ENCODE results near the gene POU2F1. TPM values are rescaled to one million over a fixed set of nuclear protein-coding genes. Genes with fewer than 3 reads are reported as not detected.

The POU2F1 gene
- total and polyA plus RNA-seq, 8 donors, result 1.2 to 36.2 (median 7.7) TPM

- Histone ChIP-seq H3K27me3 (no peaks in the 10 kb centered on the region), H3K4me3 (no peak overlapping the region), H3K36me3 (no peaks in the 10 kb centered on the region), H3K9me3 (no peaks in the 10 kb centered on the region), H3K4me1 (no peaks in the 10 kb centered on the region), H3K27ac (no peak overlapping the region)
- no peak for DNase-seq
- 79 to 89% (median 86%) methylated on average over 11 to 14 of the region's 14 CpGs for WGBS, 5 donors
- TF ChIP-seq POLR2A (IDR thresholded peaks at IDR 0.05), result no peak
- no peak for TF ChIP-seq EP300 (IDR thresholded peaks at IDR 0.05)
- no peak for TF ChIP-seq POLR2AphosphoS5 (IDR thresholded peaks at IDR 0.05)
- TF ChIP-seq CTCF (IDR thresholded peaks at IDR 0.05), result no peak
- intact Hi-C loops (cut with DNase I; ENCODE audit: low total_unique reads), result loop anchor here (10.0 kb wide), 1 partner anchor 103 kb away; no protein-coding TSS in a partner anchor
Measured at GRCh38 chr1:167431261-167431908, 210.7 kb downstream of the POU2F1 start.

- Histone ChIP-seq H3K4me3 (no peak overlapping the region), H3K27ac (no peak overlapping the region), H3K4me1 (no peaks in the 10 kb centered on the region), H3K27me3 (no peaks in the 10 kb centered on the region), H3K36me3 (no peaks in the 10 kb centered on the region), H3K9me3 (no peaks in the 10 kb centered on the region)
- WGBS, 5 donors, result 84 to 93% (median 90%) methylated on average over 7 to 8 of the region's 8 CpGs
- no peak for TF ChIP-seq EP300 (IDR thresholded peaks at IDR 0.05)
- TF ChIP-seq POLR2A (IDR thresholded peaks at IDR 0.05), result no peak
- no peak for TF ChIP-seq POLR2AphosphoS5 (IDR thresholded peaks at IDR 0.05)
- TF ChIP-seq CTCF (IDR thresholded peaks at IDR 0.05), result no peak
- intact Hi-C loops (cut with DNase I; ENCODE audit: low total_unique reads), result loop anchor here (10.0 kb wide), 1 partner anchor 103 kb away; no protein-coding TSS in a partner anchor
- no peak for DNase-seq
Measured at GRCh38 chr1:167431909-167432650, 211.4 kb downstream of the POU2F1 start.

- H3K27me3 ChIP-seq, result peaks cover 0 to under 1% (median 0%) of the 10 kb centered on the region in 3 donors
- H3K36me3 ChIP-seq, result no peaks in the 10 kb centered on the region
- H3K4me1 ChIP-seq, result no peaks in the 10 kb centered on the region
- WGBS, 5 donors, result 97 to 98% (median 97%) methylated on average over 7 of the region's 7 CpGs
- intact Hi-C loops (cut with DNase I; ENCODE audit: low total_unique reads), result loop anchor here (10.0 kb wide), 1 partner anchor 102 kb away; no protein-coding TSS in a partner anchor
- no peaks in the 10 kb centered on the region for H3K9me3 ChIP-seq
- no peak overlapping the region for H3K4me3 ChIP-seq
- DNase-seq, result no peak
- TF ChIP-seq EP300 (IDR thresholded peaks at IDR 0.05) (no peak), CTCF (IDR thresholded peaks at IDR 0.05) (no peak), POLR2A (IDR thresholded peaks at IDR 0.05) (no peak), POLR2AphosphoS5 (IDR thresholded peaks at IDR 0.05) (no peak)
- no peak overlapping the region for H3K27ac ChIP-seq
Measured at GRCh38 chr1:167432780-167433179, 212.1 kb downstream of the POU2F1 start.

- Histone ChIP-seq H3K4me3 (no peak overlapping the region), H3K27ac (no peak overlapping the region), H3K9me3 (no peaks in the 10 kb centered on the region), H3K36me3 (no peaks in the 10 kb centered on the region), H3K27me3 (peaks cover 0 to 12% (median under 1%) of the 10 kb centered on the region in 3 donors), H3K4me1 (peaks cover under 1 to 1% (median under 1%) of the 10 kb centered on the region in 4 donors)
- no peak for TF ChIP-seq POLR2AphosphoS5 (IDR thresholded peaks at IDR 0.05)
- TF ChIP-seq EP300 (IDR thresholded peaks at IDR 0.05), result no peak
- no peak for TF ChIP-seq POLR2A (IDR thresholded peaks at IDR 0.05)
- TF ChIP-seq CTCF (IDR thresholded peaks at IDR 0.05), result no peak
- intact Hi-C loops (cut with DNase I; ENCODE audit: low total_unique reads), result loop anchor here (10.0 kb wide), 1 partner anchor 101 kb away; no protein-coding TSS in a partner anchor
- no peak for DNase-seq
- WGBS, 5 donors, result 76 to 84% (median 79%) methylated on average over 6 of the region's 6 CpGs
Measured at GRCh38 chr1:167433884-167434283, 213.2 kb downstream of the POU2F1 start.

Measured in stomach (tissue), 9 donors.